PC-3 (cell line): ENCODE results near the gene RERE.

Source experiments
- CTCF ChIP-seq: fragments of 300-600 bp; sonication (generic); conservative IDR thresholded peaks from 2 replicates; pipeline ENCODE4 v1.5.1; 2017; ENCODE audit warnings: antibody characterized with exemption, low read depth, mild to moderate bottlenecking, low read length
- EZH2 ChIP-seq: fragments of 300-600 bp; sonication (generic); IDR thresholded peaks from one replicate; pipeline ENCODE4 v1.6.1; 2017; ENCODE audit warnings: antibody characterized with exemption, mild to moderate bottlenecking, low read length; ENCODE audit not compliant: unreplicated experiment

GRCh38 chr1:8332806-8333205 is 484.6 kb downstream of the RERE start:
- TF ChIP-seq CTCF = no peak
- TF ChIP-seq EZH2 = no peak
